ENCODE results near the gene PSKH1.

The PSKH1 gene

DNA sequence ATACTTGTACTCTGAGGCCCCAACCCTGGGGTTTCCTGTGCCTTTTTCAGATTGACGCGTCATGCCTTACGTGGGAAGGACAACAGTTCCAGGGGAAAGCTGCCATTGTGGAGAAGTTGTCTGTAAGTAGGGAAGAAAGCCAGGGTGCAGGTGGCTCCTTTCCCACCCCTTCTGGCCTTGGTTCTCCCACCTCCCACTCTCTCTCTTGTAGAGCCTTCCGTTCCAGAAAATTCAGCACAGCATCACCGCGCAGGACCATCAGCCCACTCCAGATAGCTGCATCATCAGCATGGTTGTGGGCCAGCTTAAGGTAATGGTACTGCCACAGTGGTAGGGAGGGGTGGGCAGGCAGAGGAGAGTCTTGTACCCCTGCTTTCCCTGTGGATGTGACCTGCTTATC lies 24.8 kb upstream of the PSKH1 start:
- no peak for DNase-seq

DNA sequence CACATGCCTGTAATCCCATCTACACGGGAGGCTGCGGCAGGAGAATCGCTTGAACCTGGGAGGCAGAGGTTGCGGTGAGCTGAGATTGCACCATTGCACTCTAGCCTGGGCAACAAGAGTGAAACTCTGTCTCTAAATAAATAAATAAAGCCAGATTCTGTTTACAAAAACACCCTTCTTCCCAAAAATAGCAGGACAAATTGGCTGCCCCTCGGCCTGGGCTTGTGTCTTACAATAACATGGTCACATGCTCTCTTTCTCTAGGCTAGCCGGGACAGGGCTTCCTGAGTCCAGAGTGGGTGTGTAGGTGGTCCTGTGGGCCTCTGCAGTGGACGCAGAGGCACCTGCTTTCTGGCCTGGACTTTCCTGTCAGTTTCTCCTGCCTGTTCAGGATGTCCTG lies 23.4 kb upstream of the PSKH1 start:
- DNase-seq: no peak

DNA sequence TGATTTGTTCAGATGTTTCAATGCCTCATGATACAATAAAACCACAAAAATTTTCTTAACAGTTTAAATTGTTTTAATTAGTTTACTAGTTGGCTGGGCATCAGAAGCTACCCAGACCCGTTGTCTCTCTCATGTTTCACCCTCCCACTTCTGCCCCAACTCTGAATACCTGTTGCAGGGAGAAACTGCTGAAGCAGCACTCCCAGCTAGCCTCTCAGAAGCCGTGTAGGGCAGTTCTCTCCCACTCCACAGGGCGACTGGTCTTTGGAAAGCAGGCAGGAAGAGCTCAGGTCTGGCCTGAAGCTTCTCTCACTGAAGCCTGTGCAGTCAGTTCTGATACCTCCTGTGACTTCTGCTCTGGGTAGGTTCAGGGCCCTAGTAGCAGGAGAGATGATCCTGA lies 21.8 kb upstream of the PSKH1 start:
- no peak for DNase-seq

DNA sequence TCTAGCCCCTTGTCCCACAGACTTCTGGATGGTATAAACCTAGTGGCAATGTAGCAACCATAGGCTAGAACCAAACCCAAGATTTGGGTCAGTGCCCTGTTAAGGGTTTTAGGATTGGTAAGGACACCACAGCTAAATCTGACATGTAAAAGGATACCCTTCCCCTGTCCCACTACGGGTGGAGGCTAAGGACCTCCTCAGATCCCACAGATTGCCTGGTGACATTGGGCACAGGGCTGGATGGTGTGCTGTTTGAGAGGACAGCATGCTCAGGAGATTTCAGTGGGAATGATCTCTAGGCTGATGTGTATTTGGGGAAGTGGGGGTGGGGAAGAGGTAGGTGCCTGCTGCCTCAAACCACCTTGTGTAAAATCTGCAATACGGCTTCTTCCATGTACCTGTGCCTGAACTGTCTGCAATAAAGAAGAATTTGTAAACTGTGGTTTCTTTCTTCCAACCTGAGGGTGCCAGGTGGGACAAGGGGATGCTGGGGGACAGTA lies 20.9 kb upstream of the PSKH1 start:
- DNase-seq: no peak

DNA sequence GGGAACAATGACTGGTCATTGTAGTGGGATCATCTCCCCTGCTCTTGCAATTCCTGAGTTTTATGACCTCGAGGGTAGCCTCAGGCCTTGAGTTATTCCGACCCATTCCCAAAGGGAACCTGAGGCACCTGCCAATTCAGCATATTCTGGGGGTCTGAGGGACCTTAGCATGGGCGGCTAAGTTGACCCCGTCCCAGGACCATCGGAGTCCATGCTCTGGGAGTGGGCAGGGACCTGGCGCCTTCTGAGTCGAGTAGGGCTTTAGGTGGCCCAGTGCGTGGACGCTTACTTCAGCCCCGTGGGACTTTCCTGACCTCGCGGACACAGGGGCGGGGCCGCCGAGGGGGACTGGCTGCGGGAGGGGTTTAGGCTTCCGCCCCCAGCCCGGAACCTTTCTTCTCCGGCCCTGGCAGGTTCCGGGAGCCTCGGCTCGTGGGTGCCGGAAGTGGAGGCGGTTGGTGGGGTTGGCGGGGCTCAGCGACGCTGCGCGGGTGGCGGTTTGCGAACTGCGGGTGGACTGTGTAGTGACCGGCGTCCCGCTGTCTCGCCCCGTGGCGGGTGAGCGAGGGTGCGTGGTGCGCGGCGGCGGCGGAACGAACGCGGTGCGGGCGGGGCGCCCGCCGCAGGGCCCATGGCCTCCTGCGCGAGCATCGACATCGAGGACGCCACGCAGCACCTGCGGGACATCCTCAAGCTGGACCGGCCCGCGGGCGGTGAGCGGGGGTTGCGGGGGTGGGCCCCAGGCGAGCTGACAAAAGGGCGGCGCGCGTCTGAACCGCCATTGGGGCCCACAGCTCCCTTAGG lies 20.2 kb upstream of the PSKH1 start, which contains the start of gene EDC4:
EDC4 (plus strand) TSS at position 422 of the 804 bp plus-strand sequence; CDS start at position 632, 210 bp downstream.
- peak; percentile 63 to 69 for DNase-seq

DNA sequence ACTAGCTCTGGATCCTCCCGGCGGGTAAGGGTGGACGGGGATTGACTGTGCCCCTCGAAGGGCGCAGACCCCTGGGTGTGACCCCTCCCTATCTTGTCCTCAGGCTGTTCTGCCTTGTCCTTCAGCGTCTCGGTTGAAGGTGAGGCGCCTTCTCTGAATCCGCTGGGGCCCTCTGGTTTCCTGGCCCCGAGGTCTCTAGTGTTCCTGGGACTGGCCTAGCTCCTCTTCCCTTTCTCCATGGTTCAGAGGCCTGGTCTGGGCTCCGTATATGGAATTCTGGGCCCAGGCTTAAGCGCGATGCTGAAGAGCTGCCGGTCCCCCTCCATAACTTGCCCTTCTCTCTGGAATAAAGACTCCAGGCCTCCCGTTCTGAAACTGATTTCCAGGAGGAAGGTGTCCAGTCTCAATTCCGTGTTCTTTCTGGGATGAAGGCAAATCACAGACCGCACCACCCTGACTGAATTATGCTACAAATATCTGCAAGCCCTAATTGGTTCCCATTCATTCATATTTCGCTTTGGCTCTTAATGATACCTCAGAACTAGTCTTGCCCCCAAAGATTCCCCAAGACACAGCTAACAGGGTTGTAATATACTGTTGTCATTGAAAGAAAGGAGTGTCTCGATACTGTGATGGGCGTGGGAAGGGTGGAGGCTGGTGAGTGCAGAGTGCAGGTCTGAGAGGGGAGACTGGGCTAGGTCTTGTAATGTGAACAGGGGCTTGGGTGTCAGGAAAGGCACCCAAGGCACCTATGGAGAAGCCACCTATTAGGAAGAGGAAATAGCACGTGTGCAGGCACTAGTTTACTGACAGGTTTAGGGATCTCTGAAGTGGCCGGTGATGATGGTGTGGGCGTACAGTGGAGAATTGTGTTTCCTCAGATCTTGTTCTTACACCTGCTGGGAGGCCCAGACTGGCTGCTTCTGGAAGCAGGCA lies 19.4 kb upstream of the PSKH1 start:
- DNase-seq: no peak

DNA sequence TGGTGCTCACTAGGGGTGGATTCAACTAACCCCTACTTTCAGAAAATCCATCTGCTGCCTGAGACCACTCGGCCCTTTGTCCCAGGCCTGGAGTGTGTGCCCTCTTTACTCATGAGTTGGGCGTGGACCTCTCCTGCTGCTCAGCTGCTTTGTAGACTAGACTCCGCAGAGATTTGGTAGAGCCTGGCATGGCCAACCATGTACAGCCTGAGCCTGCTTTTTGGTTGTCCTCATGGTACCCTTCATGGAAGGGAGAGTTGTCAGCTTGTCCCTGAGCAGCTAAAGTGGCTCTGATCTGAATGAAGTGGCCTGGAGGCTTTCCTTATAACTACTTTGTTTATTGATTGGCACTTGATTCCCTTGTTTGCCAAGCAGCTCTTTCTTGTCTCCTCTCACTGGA lies 18.7 kb upstream of the PSKH1 start:
- no peak for DNase-seq

DNA sequence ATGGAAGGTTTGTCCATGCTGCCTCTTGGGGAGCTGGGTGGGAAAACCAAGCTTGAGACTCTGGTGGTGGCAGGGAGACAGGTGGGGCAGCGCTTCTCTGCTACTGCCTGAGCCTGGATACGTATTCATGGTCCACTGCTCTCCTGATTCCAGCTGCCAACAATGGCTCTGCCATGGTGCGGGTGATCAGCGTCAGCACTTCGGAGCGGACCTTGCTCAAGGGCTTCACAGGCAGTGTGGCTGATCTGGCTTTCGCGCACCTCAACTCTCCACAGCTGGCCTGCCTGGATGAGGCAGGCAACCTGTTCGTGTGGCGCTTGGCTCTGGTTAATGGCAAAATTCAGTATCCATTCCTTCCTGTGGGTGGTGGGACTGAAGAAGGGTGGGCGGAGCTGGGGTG lies 16.0 kb upstream of the PSKH1 start:
- DNase-seq: no peak

DNA sequence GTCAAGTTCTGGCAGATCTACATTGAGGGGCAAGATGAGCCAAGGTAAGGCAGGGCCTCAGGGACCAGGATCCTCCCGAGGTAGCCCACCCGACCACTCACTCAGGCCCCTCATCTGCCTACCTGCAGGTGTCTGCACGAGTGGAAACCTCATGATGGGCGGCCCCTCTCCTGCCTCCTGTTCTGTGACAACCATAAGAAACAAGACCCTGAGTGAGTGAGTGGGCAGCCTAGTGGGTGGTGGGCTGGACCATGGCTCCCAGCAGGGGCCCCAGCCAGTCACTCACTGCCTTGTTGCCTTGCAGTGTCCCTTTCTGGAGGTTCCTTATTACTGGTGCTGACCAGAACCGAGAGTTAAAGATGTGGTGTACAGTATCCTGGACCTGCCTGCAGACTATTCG lies 14.8 kb upstream of the PSKH1 start:
- no peak for DNase-seq

DNA sequence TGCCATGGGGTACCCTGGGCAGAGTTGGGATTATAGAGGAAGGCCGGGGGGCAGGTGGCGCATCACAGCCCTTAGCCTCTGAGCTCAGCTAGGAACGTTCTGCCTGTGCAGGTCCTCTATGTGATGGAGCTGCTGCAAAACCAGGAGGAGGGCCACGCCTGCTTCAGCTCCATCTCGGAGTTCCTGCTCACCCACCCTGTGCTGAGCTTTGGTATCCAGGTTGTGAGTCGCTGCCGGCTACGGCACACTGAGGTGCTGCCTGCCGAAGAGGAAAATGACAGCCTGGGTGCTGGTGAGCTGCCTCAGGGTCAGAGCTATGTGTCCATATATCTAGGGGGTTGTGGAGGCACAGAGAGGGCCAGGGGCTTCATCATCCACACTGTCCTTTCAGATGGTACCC lies 14.2 kb upstream of the PSKH1 start:
- DNase-seq: no peak

DNA sequence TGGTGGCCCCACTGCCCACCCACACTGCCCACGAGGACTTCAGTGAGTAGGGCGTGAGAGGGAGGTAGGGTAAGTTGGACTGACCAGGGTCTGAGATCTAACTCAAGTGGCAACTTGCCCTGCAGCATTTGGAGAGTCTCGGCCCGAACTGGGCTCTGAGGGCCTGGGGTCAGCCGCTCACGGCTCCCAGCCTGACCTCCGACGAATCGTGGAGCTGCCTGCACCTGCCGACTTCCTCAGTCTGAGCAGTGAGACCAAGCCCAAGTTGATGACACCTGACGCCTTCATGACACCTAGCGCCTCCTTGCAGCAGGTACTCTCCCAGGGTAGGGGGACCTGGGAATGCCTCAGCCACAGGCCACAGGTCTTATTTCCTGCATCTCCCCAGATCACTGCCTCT lies 13.6 kb upstream of the PSKH1 start:
- DNase-seq: no peak

DNA sequence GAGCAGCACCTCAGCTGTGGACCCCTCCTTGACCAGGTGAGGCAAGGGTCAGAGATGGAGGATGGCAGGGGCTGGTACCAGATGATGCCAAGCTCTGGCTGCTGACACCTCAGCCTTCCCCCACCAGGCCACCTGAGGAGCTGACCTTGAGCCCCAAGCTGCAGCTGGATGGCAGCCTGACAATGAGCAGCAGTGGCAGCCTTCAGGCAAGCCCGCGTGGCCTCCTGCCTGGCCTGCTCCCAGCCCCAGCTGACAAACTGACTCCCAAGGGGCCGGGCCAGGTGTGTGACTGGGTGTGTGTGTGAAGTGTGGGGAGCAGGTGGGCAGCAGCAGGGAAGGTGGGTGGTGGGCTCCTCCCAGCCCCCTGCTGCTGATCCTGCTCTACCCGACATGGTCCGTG lies 13.1 kb upstream of the PSKH1 start:
- DNase-seq: no peak

DNA sequence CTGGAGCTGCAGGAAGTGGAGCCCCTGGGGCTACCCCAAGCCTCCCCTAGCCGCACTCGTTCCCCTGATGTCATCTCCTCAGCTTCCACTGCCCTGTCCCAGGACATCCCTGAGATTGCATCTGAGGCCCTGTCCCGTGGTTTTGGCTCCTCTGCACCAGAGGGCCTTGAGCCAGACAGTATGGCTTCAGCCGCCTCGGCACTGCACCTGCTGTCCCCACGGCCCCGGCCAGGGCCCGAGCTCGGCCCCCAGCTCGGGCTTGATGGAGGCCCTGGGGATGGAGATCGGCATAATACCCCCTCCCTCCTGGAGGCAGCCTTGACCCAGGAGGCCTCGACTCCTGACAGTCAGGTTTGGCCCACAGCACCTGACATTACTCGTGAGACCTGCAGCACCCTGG lies 12.5 kb upstream of the PSKH1 start:
- no peak for DNase-seq

DNA sequence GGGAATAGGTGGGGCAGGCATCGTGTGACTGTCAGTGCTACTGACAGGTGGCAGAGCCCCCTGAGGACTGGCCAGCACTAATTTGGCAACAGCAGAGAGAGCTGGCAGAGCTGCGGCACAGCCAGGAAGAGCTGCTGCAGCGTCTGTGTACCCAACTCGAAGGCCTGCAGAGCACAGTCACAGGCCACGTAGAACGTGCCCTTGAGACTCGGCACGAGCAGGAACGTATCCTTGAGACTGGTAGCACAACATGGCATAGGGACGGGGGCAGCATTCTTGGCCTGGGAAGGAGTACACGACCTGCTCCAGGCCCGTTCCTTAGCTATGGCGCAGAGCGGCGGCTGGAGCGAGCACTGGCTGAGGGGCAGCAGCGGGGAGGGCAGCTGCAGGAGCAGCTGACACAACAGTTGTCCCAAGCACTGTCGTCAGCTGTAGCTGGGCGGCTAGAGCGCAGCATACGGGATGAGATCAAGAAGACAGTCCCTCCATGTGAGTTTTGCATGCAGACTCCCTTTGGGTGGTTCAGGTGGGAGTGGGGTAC lies 11.4 kb upstream of the PSKH1 start:
- DNase-seq: peak; percentile 83 to 84

DNA sequence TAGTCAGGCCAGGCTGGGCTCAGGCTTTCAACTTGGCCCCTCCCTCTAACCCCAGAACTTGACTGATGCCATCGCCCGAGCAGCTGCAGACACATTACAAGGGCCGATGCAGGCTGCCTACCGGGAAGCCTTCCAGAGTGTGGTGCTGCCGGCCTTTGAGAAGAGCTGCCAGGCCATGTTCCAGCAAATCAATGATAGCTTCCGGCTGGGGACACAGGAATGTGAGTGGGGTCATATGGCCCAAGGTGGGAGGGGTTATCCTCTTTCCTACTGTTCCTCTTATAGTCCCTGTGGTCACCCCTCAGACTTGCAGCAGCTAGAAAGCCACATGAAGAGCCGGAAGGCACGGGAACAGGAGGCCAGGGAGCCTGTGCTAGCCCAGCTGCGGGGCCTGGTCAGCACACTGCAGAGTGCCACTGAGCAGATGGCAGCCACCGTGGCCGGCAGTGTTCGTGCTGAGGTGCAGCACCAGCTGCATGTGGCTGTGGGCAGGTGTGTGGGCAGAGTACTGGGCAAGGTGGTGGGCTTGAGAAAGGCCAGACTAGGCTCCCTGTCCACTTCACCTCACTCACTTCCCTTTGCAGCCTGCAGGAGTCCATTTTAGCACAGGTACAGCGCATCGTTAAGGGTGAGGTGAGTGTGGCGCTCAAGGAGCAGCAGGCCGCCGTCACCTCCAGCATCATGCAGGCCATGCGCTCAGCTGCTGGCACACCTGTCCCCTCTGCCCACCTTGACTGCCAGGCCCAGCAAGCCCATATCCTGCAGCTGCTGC lies 10.5 kb upstream of the PSKH1 start:
- DNase-seq: peak; percentile 84 to 89

DNA sequence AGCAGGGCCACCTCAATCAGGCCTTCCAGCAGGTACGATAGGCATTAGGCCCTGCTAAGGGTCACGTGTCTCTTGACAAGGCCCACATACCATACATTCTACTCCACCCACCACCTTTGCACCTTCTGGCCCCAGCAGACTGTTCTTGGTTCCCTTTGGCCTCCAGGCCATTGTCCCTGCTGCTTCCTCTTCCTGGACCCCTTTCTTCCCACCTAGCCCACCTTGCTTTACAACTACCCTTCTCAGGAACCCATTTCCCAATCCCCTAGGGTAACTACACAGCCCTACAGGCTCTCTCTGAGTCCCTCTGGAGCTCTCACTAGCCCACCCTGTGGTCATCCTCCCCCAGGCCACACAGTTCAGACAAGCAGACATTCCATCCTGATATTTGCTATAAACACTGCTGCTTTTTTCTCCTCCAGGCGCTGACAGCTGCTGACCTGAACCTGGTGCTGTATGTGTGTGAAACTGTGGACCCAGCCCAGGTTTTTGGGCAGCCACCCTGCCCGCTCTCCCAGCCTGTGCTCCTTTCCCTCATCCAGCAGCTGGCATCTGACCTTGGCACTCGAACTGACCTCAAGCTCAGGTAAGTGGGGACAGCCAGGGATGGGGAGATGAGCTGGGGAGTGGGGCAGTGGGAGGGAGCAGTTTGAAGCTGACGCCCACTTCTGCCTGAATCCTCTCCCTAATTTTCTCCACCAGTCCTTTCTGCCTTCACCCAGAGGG lies 9.7 kb upstream of the PSKH1 start:
- DNase-seq: no peak

DNA sequence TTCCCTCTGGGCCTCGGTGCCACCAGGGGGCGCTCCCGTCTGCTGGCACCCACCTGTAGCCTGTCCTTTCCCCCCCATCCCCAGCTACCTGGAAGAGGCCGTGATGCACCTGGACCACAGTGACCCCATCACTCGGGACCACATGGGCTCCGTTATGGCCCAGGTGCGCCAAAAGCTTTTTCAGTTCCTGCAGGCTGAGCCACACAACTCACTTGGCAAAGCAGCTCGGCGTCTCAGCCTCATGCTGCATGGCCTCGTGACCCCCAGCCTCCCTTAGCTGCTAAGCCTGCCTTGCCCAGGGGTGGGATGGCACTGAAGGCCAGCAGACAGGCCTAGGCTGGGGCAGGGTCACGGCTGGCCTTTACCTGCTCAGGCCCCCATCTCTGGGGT lies 9.2 kb upstream of the PSKH1 start:
- DNase-seq: peak; percentile 2 to 39

DNA sequence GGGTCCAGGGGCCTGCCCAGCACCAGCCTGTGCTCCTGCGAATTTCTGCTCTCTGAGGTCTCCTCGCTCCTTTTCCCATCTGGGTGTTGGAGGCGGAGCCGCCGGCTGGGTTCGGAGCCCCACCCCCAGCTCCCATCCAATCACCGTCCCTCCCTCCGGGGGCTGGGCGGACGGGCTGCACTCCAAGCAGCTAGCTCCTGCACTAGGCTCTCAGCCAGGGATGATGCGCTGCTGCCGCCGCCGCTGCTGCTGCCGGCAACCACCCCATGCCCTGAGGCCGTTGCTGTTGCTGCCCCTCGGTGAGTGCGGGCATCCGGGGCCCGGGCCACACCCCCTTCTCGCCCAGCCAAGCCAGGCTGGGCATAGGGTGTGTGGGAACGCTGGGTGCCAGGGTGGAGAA lies 8.4 kb upstream of the PSKH1 start, which contains the start of gene NRN1L:
NRN1L (plus strand) TSS at position 202 of the 400 bp plus-strand sequence; CDS start at position 221, 19 bp downstream.
- DNase-seq: peak; percentile 73 to 87

DNA sequence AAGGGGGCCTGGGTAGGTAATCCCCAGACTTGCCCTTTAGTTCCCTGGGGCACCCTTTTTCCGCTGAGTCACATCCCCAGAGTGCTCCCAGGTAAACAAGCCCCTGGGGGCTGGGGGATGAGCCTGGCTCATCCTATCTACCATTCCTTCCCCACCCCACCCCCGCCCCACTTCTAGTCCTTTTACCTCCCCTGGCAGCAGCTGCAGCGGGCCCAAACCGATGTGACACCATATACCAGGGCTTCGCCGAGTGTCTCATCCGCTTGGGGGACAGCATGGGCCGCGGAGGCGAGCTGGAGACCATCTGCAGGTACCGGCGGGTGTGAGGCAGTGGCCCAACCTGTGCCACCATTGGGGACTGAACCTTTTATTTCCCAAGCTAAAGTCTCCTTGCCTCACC lies 7.5 kb upstream of the PSKH1 start:
- no peak for DNase-seq

DNA sequence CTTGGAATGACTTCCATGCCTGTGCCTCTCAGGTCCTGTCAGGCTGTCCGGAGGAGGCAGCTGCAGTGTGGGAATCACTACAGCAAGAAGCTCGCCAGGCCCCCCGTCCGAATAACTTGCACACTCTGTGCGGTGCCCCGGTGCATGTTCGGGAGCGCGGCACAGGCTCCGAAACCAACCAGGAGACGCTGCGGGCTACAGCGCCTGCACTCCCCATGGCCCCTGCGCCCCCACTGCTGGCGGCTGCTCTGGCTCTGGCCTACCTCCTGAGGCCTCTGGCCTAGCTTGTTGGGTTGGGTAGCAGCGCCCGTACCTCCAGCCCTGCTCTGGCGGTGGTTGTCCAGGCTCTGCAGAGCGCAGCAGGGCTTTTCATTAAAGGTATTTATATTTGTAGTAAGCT lies 7.1 kb upstream of the PSKH1 start:
- no peak for DNase-seq

DNA sequence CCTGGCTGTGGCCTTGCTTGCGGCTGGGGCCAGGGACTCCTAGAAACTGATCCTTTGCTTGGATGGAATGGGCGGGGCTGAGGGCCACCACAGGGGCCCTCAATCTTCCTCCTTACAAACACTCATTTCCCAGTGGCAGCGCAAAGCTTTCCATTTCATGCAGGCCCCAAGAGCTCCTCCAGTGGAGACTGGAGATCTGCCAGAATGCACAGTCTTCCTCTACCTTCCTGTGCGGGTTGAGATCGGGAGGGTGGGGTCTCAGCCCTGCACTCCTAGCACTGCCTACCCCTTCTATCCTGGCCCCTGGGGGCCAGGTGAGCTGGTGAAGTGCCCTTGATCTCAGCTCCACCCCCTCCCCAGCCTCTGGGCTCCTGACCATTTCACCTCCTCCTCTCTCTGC lies 6.7 kb upstream of the PSKH1 start:
- no peak for DNase-seq

DNA sequence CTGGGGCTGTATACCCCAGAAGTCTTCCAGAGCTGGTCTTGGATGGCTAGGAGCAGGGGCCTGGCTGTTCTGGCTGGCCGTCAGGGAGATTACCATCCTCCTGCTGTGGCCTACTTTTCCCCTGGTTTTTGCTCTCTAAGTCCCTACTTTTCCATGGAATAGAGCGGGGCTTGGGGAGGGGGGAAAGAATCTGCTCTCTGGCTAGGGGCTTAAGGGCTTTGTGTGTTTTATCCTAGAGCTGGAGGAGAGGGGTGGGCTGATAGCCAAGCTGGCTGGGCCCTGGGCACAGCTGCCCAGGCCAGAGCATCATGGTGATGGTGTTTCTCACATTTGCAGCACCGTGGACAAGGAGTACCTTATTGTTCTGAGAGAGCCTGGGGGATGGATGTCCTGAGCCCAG lies 4.7 kb upstream of the PSKH1 start:
- DNase-seq: no peak

Data from SHP77 (cell line).